ENCODE results near the gene ZFP36.
A peak's percentile ranks its signal among the peaks of the same experiment; 100 is the strongest.
"Not testable (repeated sequence)": the region's sequence is repeated elsewhere in the genome, so short reads cannot be mapped to it uniquely, and the experiment has no call there.

Gene ZFP36

GRCh38 chr19:39372047-39372802 lies 34.4 kb upstream of the ZFP36 start:
- H2AFZ ChIP-seq: no peak overlapping the region
- H3K4me1 ChIP-seq: peaks cover 2% of the 10 kb centered on the region
- peak overlapping the region; percentile 77 for H3K27ac ChIP-seq
- no peaks in the 10 kb centered on the region for H3K9me3 ChIP-seq (ENCODE audit: control insufficient read depth, low read length)
- peaks cover 3% of the 10 kb centered on the region for H3K79me2 ChIP-seq
- no peaks in the 10 kb centered on the region for H3K27me3 ChIP-seq (ENCODE audit: control insufficient read depth, insufficient read depth, low read length)
- H3K9ac ChIP-seq: no peak overlapping the region
- H3K4me3 ChIP-seq (ENCODE audit: low read depth, low read length): no peak overlapping the region
- no peak overlapping the region for H3K4me2 ChIP-seq (ENCODE audit: low read length)
- H3K36me3 ChIP-seq (ENCODE audit: control insufficient read depth, insufficient read depth, low read length): no peaks in the 10 kb centered on the region
- no peak for TF ChIP-seq CTCF (IDR thresholded peaks at IDR 0.05)

- H3K9me3 ChIP-seq (ENCODE audit: control insufficient read depth, low read length): no peaks in the 10 kb centered on the region
- H3K27ac ChIP-seq: peak overlapping the region; percentile 77
- H3K36me3 ChIP-seq (ENCODE audit: control insufficient read depth, insufficient read depth, low read length): no peaks in the 10 kb centered on the region
- peaks cover 2% of the 10 kb centered on the region for H3K4me1 ChIP-seq
- no peaks in the 10 kb centered on the region for H3K27me3 ChIP-seq (ENCODE audit: control insufficient read depth, insufficient read depth, low read length)
- H3K4me2 ChIP-seq (ENCODE audit: low read length): no peak overlapping the region
- peaks cover 3% of the 10 kb centered on the region for H3K79me2 ChIP-seq
- no peak overlapping the region for H2AFZ ChIP-seq
- H3K9ac ChIP-seq: no peak overlapping the region
- no peak for TF ChIP-seq CTCF (IDR thresholded peaks at IDR 0.05)
- H3K4me3 ChIP-seq (ENCODE audit: low read depth, low read length): no peak overlapping the region
These were observed 33.7 kb upstream of the ZFP36 start for GRCh38 chr19:39372941-39373340.

- Histone ChIP-seq H3K27me3 (ENCODE audit: control insufficient read depth, insufficient read depth, low read length) (no peaks in the 10 kb centered on the region), H3K9me3 (ENCODE audit: control insufficient read depth, low read length) (no peaks in the 10 kb centered on the region), H3K27ac (no peak overlapping the region), H3K4me3 (ENCODE audit: low read depth, low read length) (no peak overlapping the region), H3K4me2 (ENCODE audit: low read length) (no peak overlapping the region), H3K36me3 (ENCODE audit: control insufficient read depth, insufficient read depth, low read length) (no peaks in the 10 kb centered on the region), H3K9ac (no peak overlapping the region), H2AFZ (no peak overlapping the region), H3K4me1 (peaks cover 2% of the 10 kb centered on the region), H3K79me2 (no peaks in the 10 kb centered on the region)
- no peak for TF ChIP-seq CTCF (IDR thresholded peaks at IDR 0.05)
These were observed 30.7 kb upstream of the ZFP36 start for GRCh38 chr19:39375929-39376328.

- no peak overlapping the region for H3K4me2 ChIP-seq (ENCODE audit: low read length)
- TF ChIP-seq CTCF (IDR thresholded peaks at IDR 0.05): no peak
- no peak overlapping the region for H3K9ac ChIP-seq
- H3K4me1 ChIP-seq: peaks cover under 1% of the 10 kb centered on the region
- H2AFZ ChIP-seq: no peak overlapping the region
- H3K27me3 ChIP-seq (ENCODE audit: control insufficient read depth, insufficient read depth, low read length): no peaks in the 10 kb centered on the region
- no peaks in the 10 kb centered on the region for H3K79me2 ChIP-seq
- H3K36me3 ChIP-seq (ENCODE audit: control insufficient read depth, insufficient read depth, low read length): no peaks in the 10 kb centered on the region
- no peak overlapping the region for H3K27ac ChIP-seq
- no peak overlapping the region for H3K4me3 ChIP-seq (ENCODE audit: low read depth, low read length)
- H3K9me3 ChIP-seq (ENCODE audit: control insufficient read depth, low read length): no peaks in the 10 kb centered on the region
These were observed 29.0 kb upstream of the ZFP36 start for GRCh38 chr19:39377373-39378362.

GRCh38 chr19:39379366-39379765 lies 27.3 kb upstream of the ZFP36 start:
- not testable (repeated sequence) for H3K9ac ChIP-seq; H3K9me3 ChIP-seq (ENCODE audit: control insufficient read depth, low read length); H3K4me3 ChIP-seq (ENCODE audit: low read depth, low read length); H3K4me2 ChIP-seq (ENCODE audit: low read length); H3K27ac ChIP-seq; H3K36me3 ChIP-seq (ENCODE audit: control insufficient read depth, insufficient read depth, low read length); H3K79me2 ChIP-seq; H3K27me3 ChIP-seq (ENCODE audit: control insufficient read depth, insufficient read depth, low read length); H3K4me1 ChIP-seq; H2AFZ ChIP-seq

All from parathyroid adenoma (tissue), 2 donors.